Vagina (tissue), 2 donors: Measurements from ENCODE around the gene FLRT2.

Experiments used
- CTCF ChIP-seq, 3 experiments: fragments of 450-650 bp in 2 of 3; fragments of 200-600 bp in 1 of 3; sonication (generic) in 1 of 3; IDR thresholded peaks; one replicate each; pipeline ENCODE4 v1.5.1; 2017 to 2019; ENCODE audit warnings: antibody characterized with exemption in 3 of 3, mild to moderate bottlenecking in 2 of 3, moderate library complexity in 2 of 3
- POLR2A ChIP-seq, 2 donors: fragments of 450-650 bp; IDR thresholded peaks; one replicate each; pipeline ENCODE4 v1.6.1; 2017; ENCODE audit warnings: antibody characterized with exemption in 2 of 2, mild to moderate bottlenecking in 2 of 2, moderate library complexity in 2 of 2
- POLR2AphosphoS5 ChIP-seq, 2 donors: sonication (generic); formaldehyde crosslinking; IDR thresholded peaks; one replicate each; pipeline ENCODE4 v1.9.0; 2017; ENCODE audit warnings: antibody characterized with exemption in 2 of 2, mild to moderate bottlenecking in 2 of 2, low read depth in 1 of 2; ENCODE audit not compliant: insufficient read depth in 1 of 2

- no peak for TF ChIP-seq POLR2A (IDR thresholded peaks at IDR 0.05)
- TF ChIP-seq CTCF (IDR thresholded peaks at IDR 0.05): no peak
- no peak for TF ChIP-seq POLR2AphosphoS5 (IDR thresholded peaks at IDR 0.05; ENCODE audit: insufficient read depth in 1 of 2, low read depth in 1 of 2)
These were observed 74.8 kb downstream of the FLRT2 start for GRCh38 chr14:85604714-85605113.
